Caco-2 (cell line): ENCODE measurements around the gene GSKIP. TPM values are rescaled to one million over a fixed set of nuclear protein-coding genes. Genes with fewer than 3 reads are reported as not detected.
"Not testable (repeated sequence)": the region's sequence is repeated elsewhere in the genome, so short reads cannot be mapped to it uniquely, and the experiment has no call there.

ENCODE experiments used
- BruUV-seq: library from RNA; stranded (reverse); fragments of 400-500 nt; replicated peaks from 2 replicates; lab custom pipeline; 2021; lab: Mats Ljungman, UMichigan
- CTCF ChIA-PET: fragments of 300-600 bp; sonication (Branson Sonifier 250); formaldehyde crosslinking; loops from one replicate; lab custom pipeline; 2022; ENCODE audit warnings: antibody characterized with exemption; lab: Charles Lee
- POLR2A ChIA-PET: fragments of 300-600 bp; sonication (Branson Sonifier 250); formaldehyde crosslinking; loops from one replicate; lab custom pipeline; 2022; ENCODE audit warnings: antibody characterized with exemption; lab: Charles Lee
- DNase-seq, 2 experiments: peaks; one replicate each; pipeline versions ENCODE4 v3.0.0 to v3.0.0-alpha.2; 2020 to 2022
- H3K27me3 ChIP-seq: replicated peaks from 2 replicates; pipeline ENCODE4 v1.6.0; 2011; ENCODE audit warnings: low read length; ENCODE audit not compliant: control insufficient read depth, insufficient read depth
- H3K36me3 ChIP-seq: 2 replicates; pipeline ENCODE4 v1.5.1; 2011; ENCODE audit warnings: low read length; ENCODE audit not compliant: control insufficient read depth, insufficient read depth
- H3K4me1 ChIP-seq: fragments of 250-450 bp; sonication (Bioruptor Pico); 2 replicates; pipeline ENCODE4 v1.5.1; 2020; ENCODE audit warnings: mild to moderate bottlenecking
- H3K4me3 ChIP-seq: 2 replicates; pipeline ENCODE4 v1.5.1; 2011; ENCODE audit warnings: low read depth, mild to moderate bottlenecking, control low read depth, low read length
- H3K9me3 ChIP-seq: fragments of 250-450 bp; sonication (Bioruptor Pico); 2 replicates; pipeline ENCODE4 v1.5.1; 2020; ENCODE audit warnings: mild to moderate bottlenecking, moderate library complexity
- H3K27ac Mint-ChIP-seq: one replicate; pipeline ENCODE4 v1.8.0; 2022; ENCODE audit warnings: mixed read lengths; ENCODE audit not compliant: unreplicated experiment
- H3K27me3 Mint-ChIP-seq: one replicate; pipeline ENCODE4 v1.8.0; 2022; ENCODE audit warnings: mixed read lengths; ENCODE audit not compliant: insufficient read depth, unreplicated experiment
- H3K36me3 Mint-ChIP-seq: one replicate; pipeline ENCODE4 v1.8.0; 2022; ENCODE audit warnings: mild to moderate bottlenecking, mixed read lengths; ENCODE audit not compliant: insufficient read depth, unreplicated experiment
- H3K4me1 Mint-ChIP-seq: one replicate; pipeline ENCODE4 v1.8.0; 2022; ENCODE audit warnings: low read depth, mixed read lengths; ENCODE audit not compliant: unreplicated experiment
- H3K4me3 Mint-ChIP-seq: one replicate; pipeline ENCODE4 v1.8.0; 2022; ENCODE audit warnings: mild to moderate bottlenecking, moderate library complexity, mixed read lengths; ENCODE audit not compliant: unreplicated experiment
- H3K9me3 Mint-ChIP-seq: one replicate; pipeline ENCODE4 v1.8.0; 2022; ENCODE audit warnings: mixed read lengths; ENCODE audit not compliant: unreplicated experiment
- CTCF ChIP-seq, 2 experiments: fragments of 200-600 bp in 1 of 2; IDR thresholded peaks; 1 replicate in 1 of 2; 2 replicates in 1 of 2; pipeline versions ENCODE4 v1.5.1 to v1.8.0; 2011 to 2022; ENCODE audit warnings: antibody characterized with exemption in 1 of 2, control low read depth in 1 of 2, inconsistent platforms in 1 of 2, low read depth in 1 of 2, low read length in 1 of 2, mild to moderate bottlenecking in 1 of 2, moderate library complexity in 1 of 2; ENCODE audit not compliant: insufficient read depth in 1 of 2, severe bottlenecking in 1 of 2, unreplicated experiment in 1 of 2
- intact Hi-C: fragments of 100-400 bp; cut with micrococcal nuclease; formaldehyde crosslinking; loops from one replicate; pipeline ENCODE4 v1.10.0; 2022; ENCODE audit not compliant: unreplicated experiment
- total RNA-seq: library from RNA; stranded (reverse); gene quantifications from 2 replicates; pipeline ENCODE4 v1.2.3, GENCODE V29; 2022

The GSKIP gene
- total RNA-seq, 1 experiment from 2014 or later, result 24.1 TPM

- no peak overlapping the region for H3K4me3 Mint-ChIP-seq
- intact Hi-C loops, result no loop called here
- H3K36me3 Mint-ChIP-seq, result peaks cover 5% of the 10 kb centered on the region
- H3K27ac Mint-ChIP-seq, result no peak overlapping the region
- Histone ChIP-seq H3K36me3 (no peaks in the 10 kb centered on the region; the same call in 1 of the 2 replicates), H3K4me3 (no peak overlapping the region), H3K9me3 (no peaks in the 10 kb centered on the region), H3K4me1 (no peaks in the 10 kb centered on the region), H3K27me3 (no peaks in the 10 kb centered on the region)
- ChIA-PET CTCF (no interaction called here), POLR2A (no interaction called here)
- BruUV-seq, result no TSS peak
- no peaks in the 10 kb centered on the region for H3K4me1 Mint-ChIP-seq
- no peaks in the 10 kb centered on the region for H3K27me3 Mint-ChIP-seq
- TF ChIP-seq CTCF (IDR thresholded peaks at IDR 0.05; ENCODE audit: insufficient read depth in 1 of 2, low read depth in 1 of 2, low read length in 1 of 2, severe bottlenecking in 1 of 2, unreplicated experiment in 1 of 2), result no peak
- DNase-seq, result no peak
- H3K9me3 Mint-ChIP-seq, result no peaks in the 10 kb centered on the region
Measured at GRCh38 chr14:96341323-96341722, 22.0 kb upstream of the GSKIP start.

DNA sequence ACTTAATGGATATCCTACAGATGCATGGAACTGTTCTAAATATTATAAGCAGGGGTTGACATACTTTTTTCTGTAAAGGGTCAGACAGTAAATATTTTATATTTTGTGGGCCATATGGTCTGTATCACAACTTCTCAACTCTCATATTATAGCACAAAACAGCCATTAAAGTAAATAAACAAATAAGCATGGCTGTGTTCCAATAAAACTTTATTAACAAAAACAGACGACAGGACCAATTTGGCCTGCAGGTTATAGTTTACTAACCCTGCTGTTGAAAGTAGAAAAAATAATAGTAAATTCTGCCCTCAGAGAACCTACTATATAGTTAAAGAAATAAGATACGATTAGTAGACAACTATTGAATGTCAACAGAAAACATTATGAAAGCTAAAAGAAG lies 17.7 kb upstream of the GSKIP start:
- no peak overlapping the region for H3K4me3 ChIP-seq
- no TSS peak for BruUV-seq
- H3K4me1 Mint-ChIP-seq, result no peaks in the 10 kb centered on the region
- H3K27ac Mint-ChIP-seq, result no peak overlapping the region
- H3K4me1 ChIP-seq, result no peaks in the 10 kb centered on the region
- intact Hi-C loops, result no loop called here
- H3K36me3 Mint-ChIP-seq, result no peaks in the 10 kb centered on the region
- ChIA-PET POLR2A (no interaction called here), CTCF (no interaction called here)
- H3K9me3 ChIP-seq, result no peaks in the 10 kb centered on the region
- no peak overlapping the region for H3K4me3 Mint-ChIP-seq
- no peaks in the 10 kb centered on the region for H3K27me3 ChIP-seq
- H3K36me3 ChIP-seq, result no peaks in the 10 kb centered on the region
- no peaks in the 10 kb centered on the region for H3K9me3 Mint-ChIP-seq
- no peaks in the 10 kb centered on the region for H3K27me3 Mint-ChIP-seq
- TF ChIP-seq CTCF (IDR thresholded peaks at IDR 0.05; ENCODE audit: insufficient read depth in 1 of 2, low read depth in 1 of 2, low read length in 1 of 2, severe bottlenecking in 1 of 2, unreplicated experiment in 1 of 2), result no peak
- DNase-seq, result no peak

- H3K36me3 Mint-ChIP-seq, BruUV-seq, H3K4me3 Mint-ChIP-seq, intact Hi-C loops, H3K9me3 ChIP-seq, H3K4me1 ChIP-seq, H3K9me3 Mint-ChIP-seq, H3K36me3 ChIP-seq, POLR2A ChIA-PET, H3K27me3 ChIP-seq, H3K4me1 Mint-ChIP-seq, DNase-seq, H3K27ac Mint-ChIP-seq, H3K4me3 ChIP-seq, CTCF ChIA-PET, H3K27me3 Mint-ChIP-seq: not testable (repeated sequence)
Measured at GRCh38 chr14:96347957-96348356, 15.4 kb upstream of the GSKIP start.
